GM12878 (cell line): ENCODE results near the gene HCN1.

Experiments
- CEBPB ChIP-seq, 2 experiments: fragments of 150-350 bp in 1 of 2; IDR thresholded peaks; 2 replicates each; pipeline ENCODE4 v1.6.1; 2012 to 2014; ENCODE audit warnings: low read depth in 2 of 2, low read length in 2 of 2, borderline replicate concordance in 1 of 2, inconsistent platforms in 1 of 2
- NFIC ChIP-seq: IDR thresholded peaks from 2 replicates; pipeline ENCODE4 v1.6.1; 2012; ENCODE audit warnings: low read depth, mild to moderate bottlenecking, inconsistent platforms, low read length, moderate library complexity
- SP1 ChIP-seq: IDR thresholded peaks from one replicate; pipeline ENCODE4 v1.6.1; 2011; ENCODE audit warnings: low read depth, low read length
- TF ChIP-seq, protein P1 (sequence below), 3 experiments: IDR thresholded peaks in 2 of 3; conservative IDR thresholded peaks in 1 of 3; 2 replicates each; pipeline ENCODE4 v1.5.1; 2011; ENCODE audit warnings: low read depth in 3 of 3, low read length in 3 of 3, mild to moderate bottlenecking in 3 of 3, control low read depth in 2 of 3, moderate library complexity in 2 of 3, inconsistent platforms in 1 of 3, mixed read lengths in 1 of 3; ENCODE audit not compliant: control insufficient read depth in 2 of 3, insufficient read depth in 1 of 3; ENCODE audit errors: extremely low read depth in 1 of 3

DNA sequence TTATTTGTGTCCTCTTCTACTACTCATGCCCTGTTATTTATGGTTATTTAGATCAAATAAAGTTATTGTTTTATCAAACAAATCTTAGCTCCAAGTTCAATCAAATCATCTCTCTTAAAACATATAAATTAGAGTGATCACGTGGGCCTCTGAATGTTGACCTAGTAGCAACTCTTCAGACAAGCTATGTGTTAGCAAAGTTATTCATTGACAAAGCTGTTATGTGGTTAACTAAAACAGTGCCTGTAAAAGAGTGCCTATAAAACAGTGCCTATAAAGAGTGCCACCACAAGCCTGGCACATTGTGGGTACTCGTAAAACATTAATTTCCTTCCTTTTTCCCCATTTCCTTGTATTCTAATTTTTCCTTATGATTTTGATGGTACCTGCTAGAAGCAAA lies 421.9 kb downstream of the HCN1 start:
- TF ChIP-seq, protein P1, sequence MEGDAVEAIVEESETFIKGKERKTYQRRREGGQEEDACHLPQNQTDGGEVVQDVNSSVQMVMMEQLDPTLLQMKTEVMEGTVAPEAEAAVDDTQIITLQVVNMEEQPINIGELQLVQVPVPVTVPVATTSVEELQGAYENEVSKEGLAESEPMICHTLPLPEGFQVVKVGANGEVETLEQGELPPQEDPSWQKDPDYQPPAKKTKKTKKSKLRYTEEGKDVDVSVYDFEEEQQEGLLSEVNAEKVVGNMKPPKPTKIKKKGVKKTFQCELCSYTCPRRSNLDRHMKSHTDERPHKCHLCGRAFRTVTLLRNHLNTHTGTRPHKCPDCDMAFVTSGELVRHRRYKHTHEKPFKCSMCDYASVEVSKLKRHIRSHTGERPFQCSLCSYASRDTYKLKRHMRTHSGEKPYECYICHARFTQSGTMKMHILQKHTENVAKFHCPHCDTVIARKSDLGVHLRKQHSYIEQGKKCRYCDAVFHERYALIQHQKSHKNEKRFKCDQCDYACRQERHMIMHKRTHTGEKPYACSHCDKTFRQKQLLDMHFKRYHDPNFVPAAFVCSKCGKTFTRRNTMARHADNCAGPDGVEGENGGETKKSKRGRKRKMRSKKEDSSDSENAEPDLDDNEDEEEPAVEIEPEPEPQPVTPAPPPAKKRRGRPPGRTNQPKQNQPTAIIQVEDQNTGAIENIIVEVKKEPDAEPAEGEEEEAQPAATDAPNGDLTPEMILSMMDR (IDR thresholded peaks at IDR 0.05 in 2 of 3, conservative IDR thresholded peaks at IDR 0.05 in 1 of 3; ENCODE audit: control insufficient read depth in 2 of 3, extremely low read depth in 1 of 3, insufficient read depth in 1 of 3, low read depth in 3 of 3, low read length in 3 of 3), result no peak
- TF ChIP-seq SP1 (no peak), NFIC (no peak), CEBPB (IDR thresholded peaks at IDR 0.05; ENCODE audit: borderline replicate concordance in 1 of 2, low read depth in 2 of 2, low read length in 2 of 2) (no peak)
